ENCODE results near the gene GALNT16. TPM values are rescaled to one million over a fixed set of nuclear protein-coding genes. Genes with fewer than 3 reads are reported as not detected.
A peak's percentile ranks its signal among the peaks of the same experiment; 100 is the strongest.

Gene GALNT16
- total RNA-seq, 4 donors from 2014 or later: 2.1 to 35.9 (median 11.5) TPM

- no peak overlapping the region for H3K4me3 ChIP-seq
- intact Hi-C loops (cut with DNase I; ENCODE audit: low total_unique reads): no loop called here
- no peaks in the 10 kb centered on the region for H3K36me3 ChIP-seq
- no peaks in the 10 kb centered on the region for H3K27me3 ChIP-seq
- no peaks in the 10 kb centered on the region for H3K9me3 ChIP-seq
- H3K27ac ChIP-seq: no peak overlapping the region
- no peak for DNase-seq
- TF ChIP-seq POLR2A (IDR thresholded peaks at IDR 0.05) (no peak), CTCF (IDR thresholded peaks at IDR 0.05) (no peak)
- peaks cover 0 to 4% of the 10 kb centered on the region in 2 donors for H3K4me1 ChIP-seq
Observed at GRCh38 chr14:69350892-69351291, 90.9 kb downstream of the GALNT16 start.

- Histone ChIP-seq H3K4me3 (no peak overlapping the region), H3K4me1 (peaks cover 0 to 4% of the 10 kb centered on the region in 2 donors), H3K9me3 (no peaks in the 10 kb centered on the region), H3K36me3 (no peaks in the 10 kb centered on the region), H3K27me3 (no peaks in the 10 kb centered on the region), H3K27ac (no peak overlapping the region)
- no peak for DNase-seq
- TF ChIP-seq CTCF (IDR thresholded peaks at IDR 0.05) (no peak), POLR2A (IDR thresholded peaks at IDR 0.05) (no peak)
- intact Hi-C loops (cut with DNase I; ENCODE audit: low total_unique reads): no loop called here
Observed at GRCh38 chr14:69351385-69351784, 91.4 kb downstream of the GALNT16 start.

GRCh38 chr14:69351911-69352310, 92.0 kb downstream of the GALNT16 start:
- H3K27me3 ChIP-seq: no peaks in the 10 kb centered on the region
- H3K27ac ChIP-seq: no peak overlapping the region
- peaks cover 0 to 4% of the 10 kb centered on the region in 2 donors for H3K4me1 ChIP-seq
- no peak overlapping the region for H3K4me3 ChIP-seq
- no peak for TF ChIP-seq CTCF (IDR thresholded peaks at IDR 0.05)
- no peak for TF ChIP-seq POLR2A (IDR thresholded peaks at IDR 0.05)
- H3K9me3 ChIP-seq: no peaks in the 10 kb centered on the region
- intact Hi-C loops (cut with DNase I; ENCODE audit: low total_unique reads): no loop called here
- no peaks in the 10 kb centered on the region for H3K36me3 ChIP-seq
- DNase-seq: no peak

GRCh38 chr14:69353168-69353567, 93.2 kb downstream of the GALNT16 start:
- no peak for DNase-seq
- TF ChIP-seq CTCF (IDR thresholded peaks at IDR 0.05) (no peak), POLR2A (IDR thresholded peaks at IDR 0.05) (no peak)
- H3K27me3 ChIP-seq: no peaks in the 10 kb centered on the region
- H3K4me3 ChIP-seq: no peak overlapping the region
- no peaks in the 10 kb centered on the region for H3K36me3 ChIP-seq
- no peaks in the 10 kb centered on the region for H3K9me3 ChIP-seq
- H3K4me1 ChIP-seq: peaks cover 0 to 4% of the 10 kb centered on the region in 2 donors
- intact Hi-C loops (cut with DNase I; ENCODE audit: low total_unique reads): no loop called here
- no peak overlapping the region for H3K27ac ChIP-seq

- Histone ChIP-seq H3K4me3 (no peak overlapping the region), H3K27ac (peak overlapping the region; percentile 49 to 78), H3K36me3 (no peaks in the 10 kb centered on the region), H3K9me3 (no peaks in the 10 kb centered on the region), H3K27me3 (no peaks in the 10 kb centered on the region), H3K4me1 (peaks cover 0 to 4% of the 10 kb centered on the region in 2 donors)
- intact Hi-C loops (cut with DNase I; ENCODE audit: low total_unique reads): no loop called here
- TF ChIP-seq CTCF (IDR thresholded peaks at IDR 0.05): no peak
- no peak for TF ChIP-seq POLR2A (IDR thresholded peaks at IDR 0.05)
- no peak for DNase-seq
Observed at GRCh38 chr14:69354383-69355153, 94.6 kb downstream of the GALNT16 start.
